HG03135 (cell line): ENCODE results near the gene ABCG1.

ENCODE experiments used
- ATAC-seq: cut with Tn5 transposase; IDR thresholded peaks from one replicate; pipeline ENCODE4 v1.9.1; 2021; ENCODE audit warnings: mild to moderate bottlenecking, moderate library complexity; ENCODE audit not compliant: unreplicated experiment

The ABCG1 gene

DNA sequence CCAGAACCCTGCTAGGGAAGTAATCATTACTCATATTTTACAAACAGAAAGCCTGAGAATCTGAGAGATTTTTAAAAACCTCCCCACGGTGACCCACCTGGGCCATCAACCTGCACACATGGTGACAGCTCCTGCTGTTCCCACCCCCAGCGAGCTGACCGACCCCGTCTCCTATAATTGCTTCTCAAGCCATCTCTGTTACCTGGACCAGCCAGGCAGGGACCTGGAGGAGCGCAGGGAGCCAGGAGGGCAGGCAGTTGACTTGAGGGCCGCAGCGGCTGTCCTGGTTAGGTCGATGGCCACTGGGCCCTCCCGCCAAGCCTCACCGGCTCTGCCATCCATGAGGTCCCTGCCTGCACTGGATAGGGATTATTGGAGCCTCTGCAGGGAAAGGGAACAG is 124.2 kb downstream of the ABCG1 start:
- no peak for ATAC-seq

DNA sequence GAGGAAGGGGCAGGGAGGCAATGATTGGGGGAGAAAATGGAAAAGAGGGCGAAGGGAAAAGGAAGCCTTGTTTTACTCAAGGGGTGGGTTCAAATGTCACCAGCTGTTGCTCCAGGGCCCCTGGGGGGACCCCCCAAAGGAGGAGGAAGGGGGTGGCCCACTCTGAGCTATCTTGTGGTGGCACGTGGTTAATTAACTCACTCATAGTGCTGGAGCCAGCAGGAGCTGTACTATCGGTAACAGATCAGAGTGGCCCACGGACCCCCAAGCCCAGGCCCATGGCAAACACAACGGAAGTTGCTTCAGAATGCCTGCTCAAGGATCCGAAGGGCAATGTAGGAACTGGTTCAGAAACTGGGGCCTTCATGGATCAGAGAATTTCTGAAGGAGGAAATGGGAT is 124.6 kb downstream of the ABCG1 start:
- ATAC-seq: no peak

DNA sequence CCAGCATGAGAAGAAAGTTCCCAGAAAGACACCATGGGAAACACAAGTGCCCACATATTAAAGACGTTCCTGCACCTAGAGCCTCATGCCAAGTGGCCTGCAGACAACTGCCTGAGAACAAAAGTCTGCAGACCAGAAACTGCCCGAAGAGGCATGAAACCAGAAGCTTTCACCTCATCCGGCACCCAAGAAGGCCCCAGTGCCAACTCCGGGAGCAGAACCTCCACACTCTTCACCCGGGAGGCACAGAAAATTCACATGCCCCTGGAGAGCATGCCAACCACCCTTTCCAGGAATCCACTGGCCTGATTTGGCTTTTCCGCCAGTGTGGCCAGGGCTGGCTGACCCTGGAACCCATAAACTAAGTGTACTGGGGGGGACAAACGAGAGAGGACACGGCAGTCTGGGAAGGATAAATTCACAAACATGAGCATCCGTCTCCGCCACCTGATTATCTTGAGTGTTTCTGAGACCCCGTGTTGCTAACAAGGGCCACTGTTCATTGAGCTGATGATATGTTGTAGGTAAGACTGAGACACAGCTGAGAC is 125.1 kb downstream of the ABCG1 start:
- no peak for ATAC-seq

DNA sequence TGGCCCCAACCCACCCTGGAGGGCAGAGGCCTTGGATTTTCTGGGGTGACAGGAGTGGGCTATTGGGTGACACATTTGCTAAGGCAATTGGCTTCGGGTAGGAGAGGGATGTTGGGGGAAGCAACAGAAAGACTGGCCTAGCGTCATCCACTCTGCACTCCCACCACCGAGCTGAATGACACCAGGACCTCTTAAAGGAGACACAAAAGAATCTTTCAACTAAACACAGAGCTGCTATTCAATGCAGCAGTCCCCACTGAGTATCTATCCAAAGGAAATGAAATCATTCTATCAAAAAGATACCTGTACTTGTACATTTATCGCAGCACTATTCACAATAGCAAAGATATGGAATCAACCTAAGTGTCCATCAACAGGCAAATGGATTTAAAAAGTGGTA is 125.7 kb downstream of the ABCG1 start:
- ATAC-seq: no peak

DNA sequence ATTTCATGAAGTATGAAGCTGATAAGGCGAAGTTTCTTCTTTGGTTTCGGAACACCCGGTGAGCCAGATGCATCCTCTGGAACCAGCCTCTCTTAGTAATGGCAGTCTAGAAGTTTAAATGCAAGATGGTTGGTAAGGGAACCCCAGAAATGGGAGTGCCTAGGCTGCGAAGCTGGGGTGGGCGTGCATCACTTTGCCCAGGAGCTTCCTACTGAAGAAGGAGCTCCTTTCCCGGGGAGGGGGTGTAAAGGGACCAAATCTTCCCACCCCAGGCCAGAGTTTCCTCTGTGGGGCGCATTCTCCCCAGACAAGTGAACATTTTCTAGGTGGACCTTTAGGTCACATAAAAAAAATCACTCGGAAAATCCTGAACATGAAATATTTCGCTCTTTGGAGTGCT is 127.5 kb downstream of the ABCG1 start:
- ATAC-seq: no peak
